Lung (tissue), 12 donors: ENCODE data around the gene MARCHF10. TPM values are rescaled to one million over a fixed set of nuclear protein-coding genes. Genes with fewer than 3 reads are reported as not detected.

Experiments used
- ATAC-seq: fragments of 200-7000 bp; cut with Tn5 transposase; one replicate; pipeline ENCODE4 v1.9.1; 2020; ENCODE audit warnings: moderate number of reproducible peaks; ENCODE audit not compliant: insufficient read depth, low FRiP score
- DNase-seq, 3 donors: peaks; one replicate each; pipeline ENCODE4 v3.0.0-alpha.2; 2013 to 2017
- H3K27ac ChIP-seq, 2 donors: one replicate each; pipeline ENCODE4 v1.5.1; 2013; ENCODE audit warnings: mild to moderate bottlenecking in 2 of 2, moderate library complexity in 2 of 2, control low read depth in 1 of 2, inconsistent platforms in 1 of 2, low read depth in 1 of 2, low read length in 1 of 2
- H3K27me3 ChIP-seq, 3 donors: one replicate each; pipeline ENCODE4 v1.5.1; 2013; ENCODE audit warnings: low read length in 2 of 3; ENCODE audit not compliant: control insufficient read depth in 3 of 3, insufficient read depth in 3 of 3
- H3K36me3 ChIP-seq, 4 donors: one replicate each; pipeline ENCODE4 v1.5.1; 2013; ENCODE audit warnings: low read length in 4 of 4, mild to moderate bottlenecking in 1 of 4, moderate library complexity in 1 of 4; ENCODE audit not compliant: control insufficient read depth in 4 of 4, insufficient read depth in 4 of 4
- H3K4me1 ChIP-seq, 5 donors: one replicate each; pipeline ENCODE4 v1.5.1; 2013; ENCODE audit warnings: low read length in 5 of 5, mild to moderate bottlenecking in 2 of 5, moderate library complexity in 1 of 5; ENCODE audit not compliant: control insufficient read depth in 5 of 5, insufficient read depth in 5 of 5
- H3K4me3 ChIP-seq: one replicate; pipeline ENCODE4 v1.5.1; 2013; ENCODE audit warnings: mild to moderate bottlenecking, control low read depth, moderate library complexity
- H3K9ac ChIP-seq, 2 donors: one replicate each; pipeline ENCODE4 v1.5.1; 2013; ENCODE audit warnings: low read length in 2 of 2, control low read depth in 1 of 2; ENCODE audit not compliant: insufficient read depth in 1 of 2
- H3K9me3 ChIP-seq, 4 donors: one replicate each; pipeline ENCODE4 v1.5.1; 2013; ENCODE audit warnings: low read length in 3 of 4, mild to moderate bottlenecking in 1 of 4, moderate library complexity in 1 of 4; ENCODE audit not compliant: control insufficient read depth in 4 of 4, insufficient read depth in 3 of 4
- CTCF ChIP-seq: IDR thresholded peaks from 2 replicates; pipeline ENCODE4 v1.5.1; 2012; ENCODE audit warnings: mild to moderate bottlenecking; ENCODE audit errors: control extremely low read depth, extremely low read depth
- whole genome bisulfite sequencing, 2 donors: extraction: QIAGEN DNeasy Blood & Tissue Kit; methylation state at CpG; one replicate each; pipeline ENCODE4 v1.1.7; 2013; 5-methylcytosine and 5-hydroxymethylcytosine counted together
- polyA plus RNA-seq, 2 donors: library from polyadenylated mRNA; stranded (reverse); fragments of 200-250 nt; gene quantifications; one replicate each; pipeline ENCODE4 v1.2.1, GENCODE V29; 2013
- total RNA-seq, 2 donors: library from RNA; depleted of rRNA in 1 of 2; stranded (reverse); fragments of >200 nt in 1 of 2; gene quantifications; one replicate each; pipeline ENCODE4 v1.2.1, GENCODE V29; 2014 to 2021
- donor health status: control.
- donor health status: control.
- donor health status: Bipolar disorder and iron deficiency.
- donor health status: healthy.
- donor health status: DM: yes; HTN: yes; CAD: no.

The MARCHF10 gene
- total and polyA plus RNA-seq, 4 donors: 3.1 to 13.8 (median 7.5) TPM

- Histone ChIP-seq H3K9ac (no peak overlapping the region), H3K4me3 (no peak overlapping the region), H3K4me1 (no peaks in the 10 kb centered on the region), H3K36me3 (peaks cover 0 to 30% (median 11%) of the 10 kb centered on the region in 4 donors), H3K9me3 (no peaks in the 10 kb centered on the region), H3K27me3 (no peaks in the 10 kb centered on the region), H3K27ac (no peak overlapping the region)
- no peak for TF ChIP-seq CTCF
- DNase-seq: no peak
- ATAC-seq: no peak
- WGBS, 2 donors: 93 to 95% methylated on average over 17 of the region's 17 CpGs
These were observed 126.8 kb downstream of the MARCHF10 start for GRCh38 chr17:62681061-62681938.

GRCh38 chr17:62680541-62681052, 127.5 kb downstream of the MARCHF10 start:
- H3K27me3 ChIP-seq: no peaks in the 10 kb centered on the region
- no peak for ATAC-seq

GRCh38 chr17:62679866-62680377, 128.2 kb downstream of the MARCHF10 start:
- Histone ChIP-seq H3K4me1 (peaks cover 0 to 3% (median 0%) of the 10 kb centered on the region in 5 donors), H3K9me3 (no peaks in the 10 kb centered on the region), H3K27me3 (no peaks in the 10 kb centered on the region), H3K9ac (no peak overlapping the region), H3K27ac (no peak overlapping the region), H3K36me3 (peaks cover 0 to 26% (median 12%) of the 10 kb centered on the region in 4 donors), H3K4me3 (no peak overlapping the region)
- WGBS, 2 donors: 91 to 93% methylated on average over 37 of the region's 37 CpGs
- ATAC-seq (no peak), DNase-seq (no peak)
- TF ChIP-seq CTCF: no peak

More at GRCh38 chr17:62680541-62681052, 127.5 kb downstream of the MARCHF10 start:
- Histone ChIP-seq H3K9ac (no peak overlapping the region), H3K4me3 (no peak overlapping the region), H3K36me3 (peaks cover 0 to 25% (median 11%) of the 10 kb centered on the region in 4 donors), H3K9me3 (no peaks in the 10 kb centered on the region), H3K27ac (no peak overlapping the region), H3K4me1 (no peaks in the 10 kb centered on the region)
- WGBS, 2 donors: 88 to 91% methylated on average over 29 to 36 of the region's 36 CpGs
- no peak for TF ChIP-seq CTCF
- no peak for DNase-seq
